ENCODE results near the gene NARS2.
"Not testable (repeated sequence)": the region's sequence is repeated elsewhere in the genome, so short reads cannot be mapped to it uniquely, and the experiment has no call there.

NARS2 gene

DNA sequence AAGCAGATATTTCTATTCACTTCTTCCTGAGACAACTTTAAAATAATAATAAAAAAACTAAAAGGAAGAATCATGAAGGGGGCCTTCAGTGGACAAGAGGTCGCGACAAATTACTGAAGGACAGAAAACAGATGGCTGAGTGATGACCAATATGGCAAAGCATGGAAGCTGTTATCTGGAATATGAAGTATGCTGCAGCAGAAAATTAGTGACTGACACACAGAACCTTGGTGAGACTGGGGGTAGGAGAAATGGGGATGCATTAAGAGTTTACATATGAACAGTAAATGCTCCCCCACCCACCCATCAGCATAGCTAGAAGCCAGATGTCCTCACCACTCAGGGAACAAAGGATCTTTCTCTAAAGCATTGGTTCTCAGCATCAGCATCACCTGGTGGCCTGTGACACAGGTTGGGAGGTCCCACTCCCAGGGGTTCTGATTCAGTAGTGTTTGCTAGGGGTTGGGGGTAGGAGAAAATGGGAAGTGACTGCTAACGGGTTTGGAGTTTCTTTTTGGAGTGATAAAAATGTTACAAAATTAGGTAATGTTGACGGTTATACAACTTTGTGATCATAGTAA lies 59.7 kb downstream of the NARS2 start:
- no peak for TF ChIP-seq CTCF (IDR thresholded peaks at IDR 0.05; ENCODE audit: insufficient read depth, low read length, missing control alignments)
- H3K4me3 ChIP-seq (ENCODE audit: low read depth, low read length), result no peak overlapping the region
- ChIA-PET CTCF (interaction anchor here (0.7 kb wide), 1 partner anchor 21 kb away, joined by 3 read pairs; no protein-coding TSS in a partner anchor), POLR2A (no interaction called here)
- no peak for DNase-seq (ENCODE audit: low read depth, low spot score)

- CTCF ChIA-PET; H3K4me3 ChIP-seq (ENCODE audit: low read depth, low read length); DNase-seq (ENCODE audit: low read depth, low spot score); POLR2A ChIA-PET: not testable (repeated sequence)
Observed at GRCh38 chr11:78513085-78513484, 61.6 kb downstream of the NARS2 start.

DNA sequence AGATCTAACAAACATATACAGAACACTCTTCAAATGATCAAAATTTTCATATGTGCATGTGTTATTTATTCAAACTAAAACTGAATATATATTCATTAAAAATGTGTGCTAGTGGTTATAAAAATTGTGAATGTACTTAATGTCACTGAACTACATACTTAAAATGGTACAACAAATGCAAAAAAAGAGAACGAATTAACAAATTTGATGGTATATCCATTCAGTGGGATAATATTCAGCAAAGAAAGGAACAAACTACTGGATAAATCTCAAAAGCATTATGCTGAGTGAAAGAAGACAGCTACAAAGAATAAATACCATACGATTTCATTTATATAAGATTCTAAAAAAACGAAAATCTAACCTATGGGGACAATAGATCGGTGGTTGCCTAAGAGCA lies 64.1 kb downstream of the NARS2 start:
- no peak for TF ChIP-seq CTCF (IDR thresholded peaks at IDR 0.05; ENCODE audit: insufficient read depth, low read length, missing control alignments)
- CTCF ChIA-PET, result no interaction called here
- H3K4me3 ChIP-seq (ENCODE audit: low read depth, low read length), result no peak overlapping the region
- POLR2A ChIA-PET, result no interaction called here
- no peak for DNase-seq (ENCODE audit: low read depth, low spot score)

DNA sequence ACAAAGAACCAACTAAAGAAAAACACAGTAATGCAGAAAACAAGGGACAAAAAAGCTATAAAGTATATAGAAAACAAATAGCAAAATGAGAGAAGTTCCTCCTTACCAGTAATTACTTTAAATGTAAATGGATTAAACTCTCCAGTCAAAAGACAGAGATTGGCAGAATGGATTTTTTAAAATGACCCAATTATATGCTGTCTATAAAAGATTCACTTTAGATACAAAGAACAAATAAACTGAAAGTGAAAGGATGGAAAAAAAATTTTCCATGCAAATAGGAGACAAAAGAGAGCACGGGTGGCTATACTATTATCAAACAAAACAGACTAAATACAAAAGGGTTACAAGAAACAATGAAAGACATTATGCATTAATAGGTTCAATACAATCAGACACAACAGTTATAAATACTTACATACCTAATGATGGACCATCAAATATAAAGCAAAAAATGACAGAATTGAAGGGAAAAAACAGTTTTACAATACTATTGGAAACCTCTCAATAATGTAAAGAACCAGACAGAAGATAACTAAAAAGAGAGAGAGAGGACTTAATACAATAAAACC lies 64.6 kb downstream of the NARS2 start:
- no peak for DNase-seq (ENCODE audit: low read depth, low spot score)
- POLR2A ChIA-PET, result no interaction called here
- no peak overlapping the region for H3K4me3 ChIP-seq (ENCODE audit: low read depth, low read length)
- CTCF ChIA-PET, result no interaction called here
- no peak for TF ChIP-seq CTCF (IDR thresholded peaks at IDR 0.05; ENCODE audit: insufficient read depth, low read length, missing control alignments)

DNA sequence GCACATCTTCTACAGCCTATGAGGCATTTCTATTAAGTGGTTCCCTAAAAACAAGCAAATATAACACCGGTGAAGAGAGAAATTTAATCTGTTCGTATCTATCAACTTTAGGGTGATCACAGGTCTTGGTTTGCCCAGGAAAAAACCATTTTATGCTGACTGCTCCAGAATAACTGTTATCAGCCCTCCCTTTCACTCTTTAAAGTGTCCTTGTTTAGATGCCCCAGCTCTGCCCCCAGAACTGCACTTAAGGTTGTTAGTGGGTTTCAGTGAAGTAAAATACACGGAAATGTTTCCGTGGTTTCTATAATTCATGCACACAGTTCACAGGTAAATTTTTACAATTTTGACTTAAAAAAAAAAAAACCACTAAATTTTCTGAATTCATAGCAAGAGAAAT lies 70.0 kb downstream of the NARS2 start:
- no peak overlapping the region for H3K4me3 ChIP-seq (ENCODE audit: low read depth, low read length)
- POLR2A ChIA-PET, result no interaction called here
- no peak for DNase-seq (ENCODE audit: low read depth, low spot score)
- CTCF ChIA-PET, result interaction anchor here (0.7 to 2.4 kb wide), 3 partner anchors 25 to 276 kb away, joined by 3 to 9 read pairs (median 3); no protein-coding TSS in a partner anchor
- TF ChIP-seq CTCF (IDR thresholded peaks at IDR 0.05; ENCODE audit: insufficient read depth, low read length, missing control alignments), result no peak

DNA sequence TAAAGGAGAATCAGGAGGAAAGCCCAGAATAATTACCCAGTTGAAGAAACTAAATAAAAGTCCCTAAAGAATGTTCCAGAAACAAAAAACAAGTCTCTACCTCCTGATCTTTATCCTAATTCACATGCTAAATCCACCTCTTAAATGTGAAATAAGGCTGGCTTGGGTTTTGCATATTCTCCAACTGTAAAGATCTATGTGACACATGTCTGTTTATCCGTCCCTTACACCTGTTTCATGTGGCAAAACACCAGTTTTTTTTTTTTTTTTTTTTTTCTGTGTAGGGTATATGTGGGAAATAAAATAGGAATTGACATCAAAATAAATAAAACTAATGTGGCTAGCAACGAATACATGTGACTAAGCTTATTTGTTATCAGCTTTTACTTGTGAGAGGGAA lies 70.5 kb downstream of the NARS2 start:
- ChIA-PET POLR2A (no interaction called here), CTCF (no interaction called here)
- no peak for DNase-seq (ENCODE audit: low read depth, low spot score)
- no peak for TF ChIP-seq CTCF (IDR thresholded peaks at IDR 0.05; ENCODE audit: insufficient read depth, low read length, missing control alignments)
- H3K4me3 ChIP-seq (ENCODE audit: low read depth, low read length), result no peak overlapping the region

DNA sequence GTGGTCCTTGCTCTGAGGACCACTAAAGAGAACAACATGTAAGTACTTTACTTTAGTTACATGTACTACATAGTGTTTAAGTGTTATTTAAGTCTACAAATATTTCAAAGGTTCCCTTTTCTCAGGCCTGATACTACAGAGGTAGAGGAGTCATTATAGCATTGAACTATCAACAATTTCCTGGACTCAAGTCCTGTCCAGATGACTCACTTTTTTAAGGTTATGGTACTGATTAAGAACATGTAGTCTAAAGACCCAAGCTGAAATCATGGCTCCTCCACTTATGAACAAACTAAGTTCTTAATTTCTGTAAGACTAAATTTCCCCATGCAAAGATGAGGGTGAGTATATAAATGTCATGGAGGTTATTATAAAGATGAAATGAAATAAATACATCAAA lies 74.7 kb downstream of the NARS2 start:
- ChIA-PET CTCF (no interaction called here), POLR2A (no interaction called here)
- no peak for DNase-seq (ENCODE audit: low read depth, low spot score)
- no peak overlapping the region for H3K4me3 ChIP-seq (ENCODE audit: low read depth, low read length)
- TF ChIP-seq CTCF (IDR thresholded peaks at IDR 0.05; ENCODE audit: insufficient read depth, low read length, missing control alignments), result no peak

Data from AG04449 (cell line).